Erythroblast (primary cell): Measurements from ENCODE around the gene EYS.
A peak's percentile ranks its signal among the peaks of the same experiment; 100 is the strongest.
"Not testable (repeated sequence)": the region's sequence is repeated elsewhere in the genome, so short reads cannot be mapped to it uniquely, and the experiment has no call there.

ENCODE experiments used
- DNase-seq, 2 experiments: peaks; one replicate each; lab custom pipeline; 2025; lab: John Stamatoyannopoulos, UW
- GATA1 ChIP-seq: IDR thresholded peaks from 2 replicates; pipeline ENCODE4 v1.6.1; 2011; ENCODE audit warnings: low read depth, mild to moderate bottlenecking, control low read depth, low read length, moderate library complexity
- POLR2A ChIP-seq: IDR thresholded peaks from 2 replicates; pipeline ENCODE4 v1.6.1; 2011; ENCODE audit warnings: mild to moderate bottlenecking, low read length

The EYS gene

DNA sequence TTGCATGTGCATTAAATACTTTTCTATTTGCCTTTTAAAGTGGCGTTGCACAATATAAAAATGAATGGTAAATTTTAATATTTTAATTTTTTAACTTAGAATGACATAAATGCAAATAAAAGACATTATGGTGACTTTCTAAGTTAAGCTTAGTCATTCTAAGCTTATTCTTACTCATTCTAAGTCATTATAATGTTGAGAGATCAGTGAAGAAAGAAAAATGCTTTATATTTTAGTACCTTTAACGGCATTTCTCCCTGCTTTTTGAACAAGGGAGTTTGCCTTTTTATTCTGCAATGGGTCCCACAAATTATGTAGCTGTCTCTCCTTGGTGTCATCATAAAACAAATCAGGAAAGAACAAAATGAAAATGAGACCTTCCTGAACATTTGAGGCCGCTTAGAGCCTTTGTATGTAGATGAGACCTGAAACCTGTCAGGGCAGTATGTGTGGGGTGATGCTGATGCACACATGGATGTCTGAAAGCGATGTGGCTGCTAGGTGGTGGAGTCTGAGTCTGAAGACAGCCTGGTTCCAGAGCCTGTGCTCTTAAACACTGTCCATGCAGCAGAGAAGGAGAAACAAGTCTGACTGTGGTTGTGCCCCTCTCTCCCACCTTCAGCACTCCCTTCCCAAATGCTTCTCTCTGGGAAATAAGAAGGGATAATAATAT lies 1913.4 kb downstream of the EYS start:
- TF ChIP-seq POLR2A: no peak
- no peak for TF ChIP-seq GATA1
- no peak for DNase-seq

- no peak for DNase-seq
- TF ChIP-seq POLR2A (no peak), GATA1 (no peak)
Observed at GRCh38 chr6:63792736-63793464, 1914.1 kb downstream of the EYS start.

- DNase-seq: no peak
- TF ChIP-seq GATA1 (no peak), POLR2A (no peak)
Observed at GRCh38 chr6:63790334-63790733, 1916.7 kb downstream of the EYS start.

- TF ChIP-seq GATA1 (no peak), POLR2A (no peak)
- DNase-seq: no peak
Observed at GRCh38 chr6:63789699-63790098, 1917.3 kb downstream of the EYS start.

GRCh38 chr6:63788569-63788968 lies 1918.5 kb downstream of the EYS start:
- TF ChIP-seq GATA1 (no peak), POLR2A (no peak)

GRCh38 chr6:63787021-63787420 lies 1920.0 kb downstream of the EYS start:
- no peak for DNase-seq

More at GRCh38 chr6:63788569-63788968, 1918.5 kb downstream of the EYS start:
- DNase-seq: no peak

GRCh38 chr6:63785006-63785405 lies 1922.0 kb downstream of the EYS start:
- no peak for DNase-seq
- TF ChIP-seq POLR2A (no peak), GATA1 (no peak)

More at GRCh38 chr6:63787021-63787420, 1920.0 kb downstream of the EYS start:
- no peak for TF ChIP-seq GATA1

GRCh38 chr6:63783096-63783495 lies 1923.9 kb downstream of the EYS start:
- DNase-seq: no peak

GRCh38 chr6:63774961-63775360 lies 1932.1 kb downstream of the EYS start:
- TF ChIP-seq GATA1: no peak
- DNase-seq: no peak

More at GRCh38 chr6:63783096-63783495, 1923.9 kb downstream of the EYS start:
- TF ChIP-seq GATA1: no peak

- DNase-seq: no peak
- no peak for TF ChIP-seq POLR2A
- TF ChIP-seq GATA1: no peak
Observed at GRCh38 chr6:63773200-63773599, 1933.8 kb downstream of the EYS start.

DNA sequence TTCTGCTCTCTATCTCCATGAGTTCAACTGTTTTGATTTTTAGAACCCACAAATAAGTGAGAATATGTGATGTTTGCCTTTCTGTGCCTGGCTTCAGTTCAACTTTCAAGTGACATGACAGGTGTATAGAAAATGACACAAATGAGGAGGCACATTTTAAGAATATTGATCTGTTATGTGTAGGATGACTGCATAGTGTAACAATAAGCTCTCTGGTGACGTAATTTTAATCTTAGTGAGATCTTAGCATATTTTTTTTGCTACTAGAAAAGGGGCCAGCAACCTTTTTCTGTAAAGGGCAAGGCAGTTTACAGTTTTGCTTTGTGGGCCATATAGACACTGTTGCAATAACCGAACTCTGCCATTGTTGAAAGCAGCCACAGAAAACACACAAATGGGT lies 1941.2 kb downstream of the EYS start:
- DNase-seq: no peak
- TF ChIP-seq GATA1 (no peak), POLR2A (no peak)

DNA sequence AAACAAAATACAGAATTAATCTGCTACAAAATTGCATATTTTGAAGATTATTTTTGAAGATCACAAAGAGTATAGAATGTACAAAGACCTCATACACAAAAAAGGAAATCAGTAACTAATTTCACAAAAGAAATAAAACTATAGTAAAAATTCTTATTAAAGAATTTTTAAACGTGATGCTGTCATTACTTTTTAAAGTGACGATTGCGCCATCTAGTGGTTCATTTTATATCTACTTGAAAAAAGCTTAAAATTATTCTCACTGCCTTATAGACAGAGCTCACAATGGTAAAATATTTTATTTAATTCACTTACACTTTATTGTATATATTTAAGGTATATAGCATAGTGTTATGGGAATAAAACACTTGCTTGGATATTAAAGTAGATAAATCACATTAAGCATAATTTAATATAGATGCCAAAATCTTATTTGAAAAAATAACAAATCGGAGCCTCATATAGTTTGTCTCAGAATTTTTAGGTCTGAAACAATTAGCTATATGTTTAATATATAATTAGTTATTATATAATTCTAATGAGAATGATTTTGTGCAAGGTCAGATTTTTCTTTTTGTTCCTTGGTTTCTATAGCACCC lies 1942.6 kb downstream of the EYS start:
- DNase-seq: peak; percentile 51 to 79

GRCh38 chr6:63760199-63760598 lies 1946.8 kb downstream of the EYS start:
- no peak for TF ChIP-seq POLR2A
- TF ChIP-seq GATA1: no peak
- DNase-seq: no peak

More for the DNA sequence above, 1942.6 kb downstream of the EYS start:
- TF ChIP-seq POLR2A (no peak), GATA1 (no peak)

DNA sequence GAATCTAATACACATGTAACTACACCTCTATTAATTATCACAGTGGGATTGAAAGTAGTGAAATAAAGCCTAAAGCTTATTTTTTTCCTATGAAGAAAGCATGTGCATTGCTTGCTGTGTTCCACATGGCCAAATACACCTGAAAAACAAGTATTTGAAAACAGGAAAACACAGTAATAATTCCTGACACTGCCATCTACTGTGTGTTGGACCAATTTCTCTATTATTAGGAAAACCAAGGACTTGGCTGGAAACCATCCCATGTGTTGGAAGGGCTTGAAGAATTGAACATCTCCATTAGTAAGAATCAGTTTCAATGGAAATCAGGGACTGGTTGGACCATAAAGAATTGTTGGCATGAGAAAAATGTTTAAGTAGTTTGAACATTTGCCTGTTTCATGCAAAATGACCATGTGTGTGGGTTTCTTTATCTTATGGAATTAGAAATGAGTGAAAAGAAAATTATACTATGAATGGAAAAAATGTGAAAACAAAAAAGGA lies 1947.4 kb downstream of the EYS start:
- TF ChIP-seq GATA1: no peak
- TF ChIP-seq POLR2A: no peak
- no peak for DNase-seq

GRCh38 chr6:63757826-63758225 lies 1949.2 kb downstream of the EYS start:
- DNase-seq: no peak
- TF ChIP-seq POLR2A (no peak), GATA1 (no peak)

DNA sequence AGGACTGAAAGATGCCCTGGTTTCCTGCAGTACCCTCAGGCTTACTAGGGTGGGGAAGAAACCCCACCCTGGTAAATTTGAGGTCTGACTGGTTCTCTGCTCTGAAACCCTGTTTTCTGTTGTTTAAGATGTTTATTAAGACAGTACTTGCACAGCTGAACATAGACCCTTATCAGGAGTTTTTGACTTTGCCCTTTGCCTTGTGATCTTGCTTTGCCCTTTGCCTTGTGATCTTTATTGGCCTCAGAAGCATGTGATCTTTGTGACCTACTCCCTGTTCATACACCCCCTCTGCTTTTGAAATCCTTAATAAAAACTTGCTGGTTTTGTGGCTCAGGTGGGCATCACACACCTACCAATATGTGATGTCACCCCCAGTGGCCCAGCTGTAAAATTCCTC lies 1949.8 kb downstream of the EYS start:
- not testable (repeated sequence) for DNase-seq
